Measurements from ENCODE around the gene DNAJC30. TPM values are rescaled to one million over a fixed set of nuclear protein-coding genes. Genes with fewer than 3 reads are reported as not detected.

DNAJC30 gene
- total and polyA plus RNA-seq, 12 donors, result 7.1 to 28.2 (median 14.9) TPM

GRCh38 chr7:73728551-73728950, 45.3 kb upstream of the DNAJC30 start:
- TF ChIP-seq, protein P1, sequence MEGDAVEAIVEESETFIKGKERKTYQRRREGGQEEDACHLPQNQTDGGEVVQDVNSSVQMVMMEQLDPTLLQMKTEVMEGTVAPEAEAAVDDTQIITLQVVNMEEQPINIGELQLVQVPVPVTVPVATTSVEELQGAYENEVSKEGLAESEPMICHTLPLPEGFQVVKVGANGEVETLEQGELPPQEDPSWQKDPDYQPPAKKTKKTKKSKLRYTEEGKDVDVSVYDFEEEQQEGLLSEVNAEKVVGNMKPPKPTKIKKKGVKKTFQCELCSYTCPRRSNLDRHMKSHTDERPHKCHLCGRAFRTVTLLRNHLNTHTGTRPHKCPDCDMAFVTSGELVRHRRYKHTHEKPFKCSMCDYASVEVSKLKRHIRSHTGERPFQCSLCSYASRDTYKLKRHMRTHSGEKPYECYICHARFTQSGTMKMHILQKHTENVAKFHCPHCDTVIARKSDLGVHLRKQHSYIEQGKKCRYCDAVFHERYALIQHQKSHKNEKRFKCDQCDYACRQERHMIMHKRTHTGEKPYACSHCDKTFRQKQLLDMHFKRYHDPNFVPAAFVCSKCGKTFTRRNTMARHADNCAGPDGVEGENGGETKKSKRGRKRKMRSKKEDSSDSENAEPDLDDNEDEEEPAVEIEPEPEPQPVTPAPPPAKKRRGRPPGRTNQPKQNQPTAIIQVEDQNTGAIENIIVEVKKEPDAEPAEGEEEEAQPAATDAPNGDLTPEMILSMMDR (IDR thresholded peaks at IDR 0.05), result no peak
- TF ChIP-seq POLR2A (IDR thresholded peaks at IDR 0.05), result no peak
- intact Hi-C loops (cut with DNase I), result loop anchor here in 1 of 2 donors (5.0 kb wide), 1 partner anchor 121 kb away; no protein-coding TSS in a partner anchor
- no peak overlapping the region for H3K27ac ChIP-seq
- no peaks in the 10 kb centered on the region for H3K9me3 ChIP-seq (replicated peaks in 1 of 3)
- no peak overlapping the region for H3K4me3 ChIP-seq
- no peaks in the 10 kb centered on the region for H3K4me1 ChIP-seq (replicated peaks in 1 of 2)
- no peaks in the 10 kb centered on the region for H3K36me3 ChIP-seq (replicated peaks in 1 of 2)
- 39 to 61% (median 52%) methylated on average over 5 of the region's 5 CpGs for WGBS, 4 donors
- no peak for DNase-seq
- peaks cover 4% of the 10 kb centered on the region for H3K27me3 ChIP-seq

DNA sequence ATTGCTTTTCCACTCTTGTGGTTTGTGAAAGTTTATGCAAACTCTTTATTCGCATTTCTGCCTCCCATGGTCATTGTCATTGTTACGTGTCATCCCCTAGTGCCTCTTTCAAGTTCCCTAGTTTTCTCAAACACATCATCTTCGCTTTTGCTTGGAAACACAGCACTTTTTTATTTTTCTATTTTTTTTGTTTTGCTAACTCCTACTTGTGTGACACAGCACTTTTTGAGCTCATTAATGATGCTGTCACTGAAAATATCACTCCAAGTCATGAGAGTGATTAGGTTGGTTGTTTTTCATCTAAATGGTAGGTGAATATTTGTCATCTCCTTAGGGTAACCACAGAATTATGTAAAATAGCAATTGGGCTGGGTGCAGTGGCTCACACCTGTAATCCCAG, 44.7 kb upstream of the DNAJC30 start:
- H3K27me3 ChIP-seq, result peaks cover 4% of the 10 kb centered on the region
- TF ChIP-seq, protein P1 (IDR thresholded peaks at IDR 0.05), result no peak
- no peak for TF ChIP-seq POLR2A (IDR thresholded peaks at IDR 0.05)
- no peaks in the 10 kb centered on the region for H3K9me3 ChIP-seq (replicated peaks in 1 of 3)
- WGBS, 4 donors, result 50 to 66% (median 60%) methylated on average over 3 of the region's 3 CpGs
- no peaks in the 10 kb centered on the region for H3K4me1 ChIP-seq (replicated peaks in 1 of 2)
- no peak overlapping the region for H3K4me3 ChIP-seq
- DNase-seq, result no peak
- H3K36me3 ChIP-seq (replicated peaks in 1 of 2), result no peaks in the 10 kb centered on the region
- intact Hi-C loops (cut with DNase I), result loop anchor here in 1 of 2 donors (5.0 kb wide), 1 partner anchor 121 kb away; no protein-coding TSS in a partner anchor
- no peak overlapping the region for H3K27ac ChIP-seq

DNA sequence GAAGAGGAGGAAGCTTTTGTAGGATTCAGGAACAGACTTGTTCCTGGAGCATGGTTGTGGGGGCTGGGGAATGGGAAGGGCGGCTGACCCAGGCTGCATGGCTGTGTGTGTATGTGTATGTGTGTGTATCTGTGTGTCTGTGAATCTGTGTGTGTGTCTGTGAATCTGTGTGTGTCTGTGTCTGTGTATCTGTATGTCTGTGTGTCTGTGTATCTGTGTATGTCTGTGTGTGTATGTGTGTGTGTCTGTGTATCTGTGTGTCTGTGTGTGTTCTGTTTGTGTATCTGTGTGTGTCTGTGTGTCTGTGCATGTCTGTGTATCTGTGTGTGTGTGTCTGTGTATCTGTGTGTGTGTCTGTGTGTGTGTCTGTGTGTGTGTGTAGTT, 42.8 kb upstream of the DNAJC30 start:
- H3K27me3 ChIP-seq, result peaks cover 4% of the 10 kb centered on the region
- intact Hi-C loops (cut with DNase I), result loop anchor here in 1 of 2 donors (5.0 kb wide), 1 partner anchor 119 kb away; no protein-coding TSS in a partner anchor
- no peaks in the 10 kb centered on the region for H3K36me3 ChIP-seq (replicated peaks in 1 of 2)
- no peak overlapping the region for H3K27ac ChIP-seq
- no peaks in the 10 kb centered on the region for H3K9me3 ChIP-seq (replicated peaks in 1 of 3)
- no peaks in the 10 kb centered on the region for H3K4me1 ChIP-seq (replicated peaks in 1 of 2)
- no peak overlapping the region for H3K4me3 ChIP-seq
- WGBS, 4 donors, result 20 to 52% (median 43%) methylated on average over 1 of the region's 1 CpG
- no peak for DNase-seq
- TF ChIP-seq POLR2A (IDR thresholded peaks at IDR 0.05), result no peak
- TF ChIP-seq, protein P1 (IDR thresholded peaks at IDR 0.05), result no peak

DNA sequence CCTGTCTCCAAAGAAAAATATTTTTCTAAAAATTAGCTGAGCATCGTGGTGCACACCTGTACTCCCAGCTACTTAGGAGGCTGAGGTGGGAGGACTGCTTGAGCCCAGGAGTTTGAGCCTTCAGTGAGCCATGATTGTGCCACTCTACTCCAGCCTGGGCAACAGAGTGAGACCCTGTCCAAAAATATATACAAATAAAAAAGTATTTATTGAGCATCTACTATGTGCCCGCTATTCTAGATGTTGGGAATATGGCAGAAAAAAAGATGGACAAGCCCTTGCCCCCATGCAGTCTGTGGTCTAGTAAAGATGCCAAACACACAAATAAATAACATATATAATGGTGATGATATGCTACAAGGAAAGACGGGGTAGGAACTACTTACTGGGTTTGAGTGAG, 40.6 kb upstream of the DNAJC30 start:
- peaks cover 4% of the 10 kb centered on the region for H3K27me3 ChIP-seq
- TF ChIP-seq POLR2A (IDR thresholded peaks at IDR 0.05), result no peak
- TF ChIP-seq, protein P1 (IDR thresholded peaks at IDR 0.05), result no peak
- no peak for DNase-seq
- H3K9me3 ChIP-seq (replicated peaks in 1 of 3), result no peaks in the 10 kb centered on the region
- peaks cover 4 to 5% of the 10 kb centered on the region in 2 donors for H3K4me1 ChIP-seq (replicated peaks in 1 of 2)
- WGBS, 4 donors, result 84 to 93% (median 89%) methylated on average over 3 of the region's 3 CpGs
- no peak overlapping the region for H3K27ac ChIP-seq
- no peak overlapping the region for H3K4me3 ChIP-seq
- H3K36me3 ChIP-seq (replicated peaks in 1 of 2), result no peaks in the 10 kb centered on the region
- intact Hi-C loops (cut with DNase I), result loop anchor here in 1 of 2 donors (2.0 kb wide), 1 partner anchor 117 kb away; no protein-coding TSS in a partner anchor

Data from adrenal gland (tissue), 12 donors.